Fibroblast of lung (primary cell): ENCODE results near the gene CCK. TPM values are rescaled to one million over a fixed set of nuclear protein-coding genes. Genes with fewer than 3 reads are reported as not detected.

ENCODE experiments used
- DNase-seq, 2 donors: peaks; one replicate each; pipeline versions ENCODE4 v3.0.0 to v3.0.0-alpha.2; 2010; ENCODE audit warnings: low read depth in 2 of 2
- H2AFZ ChIP-seq: 2 replicates; pipeline ENCODE4 v1.5.1; 2012; ENCODE audit warnings: low read length, control low read depth, inconsistent platforms
- H3K27ac ChIP-seq: 2 replicates; pipeline ENCODE4 v1.5.1; 2011; ENCODE audit warnings: low read length, control low read depth; ENCODE audit not compliant: insufficient read depth
- H3K27me3 ChIP-seq: 2 replicates; pipeline ENCODE4 v1.5.1; 2011; ENCODE audit warnings: mild to moderate bottlenecking, low read length; ENCODE audit not compliant: control insufficient read depth, insufficient read depth
- H3K36me3 ChIP-seq: 2 replicates; pipeline ENCODE4 v1.5.1; 2011; ENCODE audit warnings: low read length; ENCODE audit not compliant: control insufficient read depth, insufficient read depth
- H3K4me1 ChIP-seq: 2 replicates; pipeline ENCODE4 v1.5.1; 2011; ENCODE audit warnings: low read length; ENCODE audit not compliant: control insufficient read depth, insufficient read depth; ENCODE audit errors: extremely low read depth
- H3K4me2 ChIP-seq: 2 replicates; pipeline ENCODE4 v1.5.1; 2011; ENCODE audit warnings: low read length, control low read depth; ENCODE audit not compliant: insufficient read depth; ENCODE audit errors: extremely low read depth
- H3K4me3 ChIP-seq, 4 experiments: fragments of 200-600 bp in 1 of 4; sonication (generic) in 1 of 4; replicated peaks in 1 of 4; 2 replicates each; pipeline ENCODE4 v1.5.1; 2011 to 2016; ENCODE audit warnings: low read length in 4 of 4, low read depth in 3 of 4, mild to moderate bottlenecking in 3 of 4, control low read depth in 2 of 4, inconsistent platforms in 1 of 4, mixed read lengths in 1 of 4; ENCODE audit not compliant: insufficient read depth in 1 of 4; ENCODE audit errors: control extremely low read depth in 1 of 4
- H3K79me2 ChIP-seq: 2 replicates; pipeline ENCODE4 v1.5.1; 2012; ENCODE audit warnings: mild to moderate bottlenecking, low read length, inconsistent platforms; ENCODE audit not compliant: control insufficient read depth, insufficient read depth
- H3K9ac ChIP-seq: 2 replicates; pipeline ENCODE4 v1.5.1; 2011; ENCODE audit warnings: mild to moderate bottlenecking, low read length, control low read depth; ENCODE audit not compliant: insufficient read depth
- H3K9me3 ChIP-seq: 2 replicates; pipeline ENCODE4 v1.5.1; 2012; ENCODE audit warnings: low read depth, low read length; ENCODE audit not compliant: control insufficient read depth, insufficient read depth
- H4K20me1 ChIP-seq: 2 replicates; pipeline ENCODE4 v1.5.1; 2011; ENCODE audit warnings: low read length; ENCODE audit not compliant: control insufficient read depth, insufficient read depth; ENCODE audit errors: extremely low read depth
- EZH2 ChIP-seq: IDR thresholded peaks from 2 replicates; pipeline ENCODE4 v1.5.1; 2012; ENCODE audit warnings: low read length, control low read depth, mild to moderate bottlenecking; ENCODE audit errors: missing control alignments
- polyA plus RNA-seq, 2 donors: library from polyadenylated mRNA; depleted of rRNA in 1 of 2; stranded (reverse) in 1 of 2; unstranded in 1 of 2; fragments of >200 nt; gene quantifications; 2 replicates each; pipeline ENCODE4 v1.2.1, GENCODE V29; 2011 to 2012; ENCODE audit warnings: missing spikeins in 1 of 2
- total RNA-seq: library from RNA; depleted of rRNA; stranded (reverse); fragments of >200 nt; gene quantifications from 2 replicates; pipeline ENCODE4 v1.2.1, GENCODE V29; 2014
- TF ChIP-seq, protein P1 (sequence below), 2 donors: IDR thresholded peaks in 1 of 2; conservative IDR thresholded peaks in 1 of 2; 1 replicate in 1 of 2; 2 replicates in 1 of 2; pipeline ENCODE4 v1.5.1; 2011 to 2012; ENCODE audit warnings: low read length in 2 of 2, control low read depth in 1 of 2, inconsistent platforms in 1 of 2, low read depth in 1 of 2, mild to moderate bottlenecking in 1 of 2

CCK gene
- total and polyA plus RNA-seq, 2 donors (not counting 1 experiment from before 2014, with no cell fraction given): 0.33 TPM

DNA sequence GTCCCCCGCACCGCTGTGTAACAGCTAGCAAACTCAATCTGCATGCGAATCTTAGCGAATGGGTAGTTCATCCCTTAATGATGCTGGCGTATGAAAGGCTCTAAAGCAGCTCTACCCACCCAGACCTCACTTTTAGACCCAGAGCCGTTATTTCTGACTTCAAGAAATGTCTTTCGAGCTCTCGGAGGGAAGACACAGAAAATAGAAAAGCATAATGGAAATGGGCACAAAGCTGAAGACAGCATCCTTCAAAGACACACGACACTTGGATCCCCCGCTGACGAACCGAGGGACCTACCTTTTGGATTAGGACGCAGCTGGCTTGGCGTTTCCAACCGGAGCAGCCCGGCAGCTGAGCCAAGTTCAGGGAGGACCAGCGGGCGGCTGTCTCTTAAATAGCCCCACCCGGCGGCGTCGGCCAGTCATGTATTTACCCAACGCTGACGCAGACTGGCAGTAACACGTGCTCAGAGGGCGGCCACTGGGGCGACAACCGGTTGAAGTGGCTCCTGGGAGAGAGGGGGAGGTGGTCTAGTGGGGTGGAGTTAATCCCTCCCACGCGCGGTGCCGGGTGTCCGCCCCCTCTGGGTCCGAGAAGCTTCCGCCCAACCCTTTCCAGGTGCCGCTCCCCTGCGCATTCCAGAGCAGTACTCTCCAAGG is 1.5 kb downstream of the CCK start:
- peak; percentile 28 to 39 for DNase-seq
- Histone ChIP-seq H2AFZ (no peak overlapping the region), H3K27ac (no peak overlapping the region), H3K36me3 (no peaks in the 10 kb centered on the region), H3K4me3 (no peak overlapping the region), H3K79me2 (no peaks in the 10 kb centered on the region), H3K9me3 (no peaks in the 10 kb centered on the region), H3K4me2 (peak overlapping the region; percentile 37), H3K9ac (no peak overlapping the region), H3K4me1 (peaks cover 2% of the 10 kb centered on the region), H3K27me3 (peaks cover 39% of the 10 kb centered on the region), H4K20me1 (no peaks in the 10 kb centered on the region)
- TF ChIP-seq, protein P1, sequence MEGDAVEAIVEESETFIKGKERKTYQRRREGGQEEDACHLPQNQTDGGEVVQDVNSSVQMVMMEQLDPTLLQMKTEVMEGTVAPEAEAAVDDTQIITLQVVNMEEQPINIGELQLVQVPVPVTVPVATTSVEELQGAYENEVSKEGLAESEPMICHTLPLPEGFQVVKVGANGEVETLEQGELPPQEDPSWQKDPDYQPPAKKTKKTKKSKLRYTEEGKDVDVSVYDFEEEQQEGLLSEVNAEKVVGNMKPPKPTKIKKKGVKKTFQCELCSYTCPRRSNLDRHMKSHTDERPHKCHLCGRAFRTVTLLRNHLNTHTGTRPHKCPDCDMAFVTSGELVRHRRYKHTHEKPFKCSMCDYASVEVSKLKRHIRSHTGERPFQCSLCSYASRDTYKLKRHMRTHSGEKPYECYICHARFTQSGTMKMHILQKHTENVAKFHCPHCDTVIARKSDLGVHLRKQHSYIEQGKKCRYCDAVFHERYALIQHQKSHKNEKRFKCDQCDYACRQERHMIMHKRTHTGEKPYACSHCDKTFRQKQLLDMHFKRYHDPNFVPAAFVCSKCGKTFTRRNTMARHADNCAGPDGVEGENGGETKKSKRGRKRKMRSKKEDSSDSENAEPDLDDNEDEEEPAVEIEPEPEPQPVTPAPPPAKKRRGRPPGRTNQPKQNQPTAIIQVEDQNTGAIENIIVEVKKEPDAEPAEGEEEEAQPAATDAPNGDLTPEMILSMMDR (conservative IDR thresholded peaks at IDR 0.05 in 1 of 2, IDR thresholded peaks at IDR 0.05 in 1 of 2; ENCODE audit: low read depth in 1 of 2, low read length in 2 of 2): no peak
- TF ChIP-seq EZH2: peak; percentile 76

DNA sequence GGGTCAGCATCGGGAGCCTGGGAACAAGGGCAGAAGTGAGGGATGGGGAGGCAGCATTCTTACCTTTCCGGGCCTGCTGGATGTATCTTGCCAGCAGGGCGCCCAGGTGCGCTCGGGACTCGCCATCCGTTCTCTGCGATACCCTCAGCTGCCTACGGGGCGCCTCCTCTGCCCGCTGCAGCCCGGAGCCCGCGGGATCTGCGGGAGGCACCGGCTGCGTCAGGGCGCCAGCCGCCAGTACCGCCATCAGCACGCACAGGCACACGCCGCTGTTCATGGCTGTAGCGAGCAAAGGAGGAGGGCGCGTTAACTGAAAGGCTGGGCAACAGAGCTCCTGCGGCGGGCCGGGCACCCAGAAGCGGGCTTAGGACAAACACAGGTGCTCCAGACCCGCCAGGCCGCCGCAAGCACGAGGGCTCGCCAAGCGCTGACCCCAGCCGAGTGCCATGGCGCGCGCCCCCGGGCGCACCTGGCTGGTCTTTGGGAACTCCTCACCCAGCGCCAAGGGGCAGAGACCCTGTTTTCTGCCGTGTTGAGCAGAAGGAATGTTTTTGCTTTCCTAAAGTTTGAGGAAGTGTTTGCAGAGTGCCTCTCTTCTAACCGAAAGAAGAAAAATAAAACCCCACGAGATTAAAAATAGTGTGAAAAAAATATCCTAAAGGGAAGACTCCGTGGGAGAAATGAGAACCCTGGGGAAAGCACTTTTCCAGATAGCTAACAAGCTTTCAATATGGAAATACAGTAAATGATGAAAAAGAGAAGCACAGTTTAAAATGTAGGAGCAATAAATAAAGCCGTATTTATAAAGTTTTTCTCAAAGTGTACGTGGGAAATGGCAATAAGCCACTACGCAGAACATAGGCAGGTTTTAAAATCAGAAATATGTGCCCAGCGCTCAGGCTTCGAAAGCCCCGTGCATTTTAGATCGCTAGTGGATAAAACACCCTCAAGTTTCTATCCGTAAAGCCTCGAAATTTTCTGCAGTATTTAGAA is 2.3 kb downstream of the CCK start:
- Histone ChIP-seq H3K79me2 (no peaks in the 10 kb centered on the region), H3K9ac (no peak overlapping the region), H3K4me1 (peaks cover 2% of the 10 kb centered on the region), H2AFZ (no peak overlapping the region), H3K4me2 (peak overlapping the region; percentile 68), H3K36me3 (no peaks in the 10 kb centered on the region), H4K20me1 (no peaks in the 10 kb centered on the region), H3K27me3 (peaks cover 35% of the 10 kb centered on the region), H3K4me3 (peak overlapping the region in 3 of 4 experiments; percentile 21 to 32 (median 31)), H3K27ac (no peak overlapping the region), H3K9me3 (no peaks in the 10 kb centered on the region)
- TF ChIP-seq, protein P1 (conservative IDR thresholded peaks at IDR 0.05 in 1 of 2, IDR thresholded peaks at IDR 0.05 in 1 of 2; ENCODE audit: low read depth in 1 of 2, low read length in 2 of 2): no peak
- TF ChIP-seq EZH2: no peak
- DNase-seq: no peak

DNA sequence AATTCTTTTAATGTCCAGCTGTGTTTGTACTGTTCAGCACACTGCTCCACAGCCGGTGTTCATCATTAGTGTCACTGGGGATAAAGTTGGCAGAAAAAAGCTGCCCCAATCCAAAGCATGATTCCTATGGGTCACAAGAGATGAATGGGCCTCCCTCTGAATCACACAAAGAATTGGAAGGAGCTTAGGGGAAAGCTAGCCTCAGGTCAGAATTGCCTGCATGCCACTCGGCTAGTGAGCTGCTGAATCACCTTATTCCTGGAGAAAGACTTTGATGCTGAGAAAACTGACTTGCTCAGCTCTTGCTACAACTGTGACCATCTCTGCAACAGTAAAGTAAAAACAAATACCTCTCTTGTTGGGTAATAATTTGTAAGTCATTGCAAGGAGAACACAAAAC is 3.5 kb downstream of the CCK start:
- TF ChIP-seq, protein P1 (conservative IDR thresholded peaks at IDR 0.05 in 1 of 2, IDR thresholded peaks at IDR 0.05 in 1 of 2; ENCODE audit: low read depth in 1 of 2, low read length in 2 of 2): no peak
- TF ChIP-seq EZH2: no peak
- no peaks in the 10 kb centered on the region for H3K36me3 ChIP-seq
- H3K79me2 ChIP-seq: no peaks in the 10 kb centered on the region
- no peak overlapping the region for H3K4me3 ChIP-seq
- peak; percentile 31 to 90 for DNase-seq
- H3K9ac ChIP-seq: no peak overlapping the region
- no peak overlapping the region for H3K27ac ChIP-seq
- H4K20me1 ChIP-seq: no peaks in the 10 kb centered on the region
- no peaks in the 10 kb centered on the region for H3K9me3 ChIP-seq
- peaks cover 2% of the 10 kb centered on the region for H3K4me1 ChIP-seq
- no peak overlapping the region for H3K4me2 ChIP-seq
- peaks cover 26% of the 10 kb centered on the region for H3K27me3 ChIP-seq
- H2AFZ ChIP-seq: no peak overlapping the region
